GM23248 (cell line): ENCODE data around the gene HRH3.

ENCODE experiments used
- EZH2 ChIP-seq: fragments of 200-600 bp; sonication (generic); IDR thresholded peaks from 2 replicates; pipeline ENCODE4 v1.6.1; 2018; ENCODE audit warnings: antibody characterized with exemption, mild to moderate bottlenecking; ENCODE audit not compliant: insufficient read depth, poor library complexity, severe bottlenecking
- EZH2phosphoT487 ChIP-seq: fragments of 200-600 bp; sonication (generic); IDR thresholded peaks from 2 replicates; pipeline ENCODE4 v1.6.1; 2018; ENCODE audit warnings: antibody characterized with exemption, moderate library complexity, mild to moderate bottlenecking, low read depth; ENCODE audit not compliant: insufficient read depth

- TF ChIP-seq EZH2phosphoT487 = no peak
- TF ChIP-seq EZH2 = no peak
Measured at GRCh38 chr20:62170536-62170935, 49.5 kb downstream of the HRH3 start.
